IMR-90 (cell line): ENCODE results near the gene KDM2B. TPM values are rescaled to one million over a fixed set of nuclear protein-coding genes. Genes with fewer than 3 reads are reported as not detected.

ENCODE experiments used
- ATAC-seq: fragments of 200-7000 bp; cut with Tn5 transposase; 2 replicates; pipeline ENCODE4 v1.9.1; 2020; ENCODE audit warnings: low read depth, mild to moderate bottlenecking, moderate library complexity
- BruUV-seq: library from RNA; stranded (reverse); fragments of 400-500 nt; replicated peaks from 2 replicates; lab custom pipeline; 2021; lab: Mats Ljungman, UMichigan
- CTCF ChIA-PET: fragments of 300-600 bp; formaldehyde crosslinking; extraction: SDS; loops from one replicate; lab custom pipeline; 2021; ENCODE audit warnings: antibody characterized with exemption; lab: Yijun Ruan, JAX
- POLR2A ChIA-PET: fragments of 300-600 bp; sonication (Branson Sonifier 250); formaldehyde crosslinking; loops from one replicate; lab custom pipeline; 2022; ENCODE audit warnings: antibody characterized with exemption; ENCODE audit not compliant: unreplicated experiment; lab: Charles Lee
- DNase-seq: peaks from one replicate; pipeline ENCODE4 v3.0.0; 2013
- H2AFZ ChIP-seq: replicated peaks from 2 replicates; pipeline ENCODE3; 2013; ENCODE audit warnings: low read length, mild to moderate bottlenecking; ENCODE audit not compliant: poor library complexity
- H2AK5ac ChIP-seq: 2 replicates; pipeline ENCODE4 v1.6.1; 2013; ENCODE audit warnings: low read depth, low read length, inconsistent platforms
- H2AK9ac ChIP-seq: replicated peaks from 2 replicates; pipeline ENCODE3; 2013; ENCODE audit warnings: mild to moderate bottlenecking, low read depth, low read length, moderate library complexity; ENCODE audit not compliant: poor library complexity
- H2BK120ac ChIP-seq: 2 replicates; pipeline ENCODE4 v1.6.1; 2013; ENCODE audit warnings: low read depth, low read length, inconsistent platforms
- H2BK15ac ChIP-seq: 3 replicates; pipeline ENCODE4 v1.6.1; 2013; ENCODE audit warnings: low read depth, low read length, inconsistent platforms
- H2BK20ac ChIP-seq: 2 replicates; pipeline ENCODE4 v1.6.1; 2013; ENCODE audit warnings: low read depth, mild to moderate bottlenecking, inconsistent platforms, low read length, moderate library complexity
- H2BK5ac ChIP-seq: 2 replicates; pipeline ENCODE4 v1.6.1; 2013; ENCODE audit warnings: mild to moderate bottlenecking, low read depth, low read length, inconsistent platforms; ENCODE audit not compliant: poor library complexity, severe bottlenecking
- H3K14ac ChIP-seq: replicated peaks from 2 replicates; pipeline ENCODE4 v1.6.1; 2013; ENCODE audit warnings: low read depth, low read length, inconsistent platforms
- H3K18ac ChIP-seq: 2 replicates; pipeline ENCODE4 v1.6.1; 2013; ENCODE audit warnings: low read depth, low read length, control low read depth
- H3K23ac ChIP-seq: 2 replicates; pipeline ENCODE4 v1.6.1; 2013; ENCODE audit warnings: low read depth, low read length, inconsistent platforms
- H3K27ac ChIP-seq: 2 replicates; pipeline ENCODE4 v1.5.1; 2013; ENCODE audit warnings: mild to moderate bottlenecking, control low read depth, low read length; ENCODE audit not compliant: insufficient read depth
- H3K27me3 ChIP-seq: 2 replicates; pipeline ENCODE4 v1.6.1; 2013; ENCODE audit warnings: low read length; ENCODE audit not compliant: control insufficient read depth, insufficient read depth
- H3K36me3 ChIP-seq: 2 replicates; pipeline ENCODE4 v1.6.1; 2013; ENCODE audit warnings: low read length, mixed read lengths; ENCODE audit not compliant: control insufficient read depth, insufficient read depth
- H3K4ac ChIP-seq: 2 replicates; pipeline ENCODE4 v1.6.1; 2013; ENCODE audit warnings: low read depth, low read length, inconsistent platforms
- H3K4me1 ChIP-seq: 2 replicates; pipeline ENCODE4 v1.6.1; 2013; ENCODE audit warnings: low read length, mixed read lengths; ENCODE audit not compliant: control insufficient read depth, insufficient read depth
- H3K4me2 ChIP-seq: 2 replicates; pipeline ENCODE4 v1.6.1; 2013; ENCODE audit warnings: low read depth, mild to moderate bottlenecking, control low read depth, low read length, moderate library complexity
- H3K4me3 ChIP-seq: 2 replicates; pipeline ENCODE4 v1.5.1; 2013; ENCODE audit warnings: low read depth, mild to moderate bottlenecking, control low read depth, low read length, moderate library complexity; ENCODE audit not compliant: insufficient read depth
- H3K56ac ChIP-seq: 2 replicates; pipeline ENCODE4 v1.6.1; 2013; ENCODE audit warnings: low read length, inconsistent platforms; ENCODE audit not compliant: insufficient read depth; ENCODE audit errors: extremely low read depth
- H3K79me1 ChIP-seq, 2 experiments: 2 replicates each; pipeline ENCODE4 v1.6.1; 2013; ENCODE audit warnings: low read length in 2 of 2, inconsistent platforms in 1 of 2, low read depth in 1 of 2
- H3K9ac ChIP-seq: 2 replicates; pipeline ENCODE4 v1.6.1; 2013; ENCODE audit warnings: low read depth, low read length, control low read depth
- H3K9me1 ChIP-seq: 2 replicates; pipeline ENCODE4 v1.6.1; 2013; ENCODE audit warnings: low read length, inconsistent platforms; ENCODE audit not compliant: insufficient read depth
- H3K9me3 ChIP-seq: 2 replicates; pipeline ENCODE4 v1.6.1; 2013; ENCODE audit warnings: low read length; ENCODE audit not compliant: control insufficient read depth, insufficient read depth
- H4K20me1 ChIP-seq: 2 replicates; pipeline ENCODE4 v1.6.1; 2013; ENCODE audit warnings: low read length, inconsistent platforms; ENCODE audit not compliant: insufficient read depth
- H4K5ac ChIP-seq: 2 replicates; pipeline ENCODE4 v1.6.1; 2013; ENCODE audit warnings: mild to moderate bottlenecking, low read depth, low read length, control low read depth
- H4K8ac ChIP-seq, 2 experiments: 2 replicates each; pipeline ENCODE4 v1.6.1; 2013; ENCODE audit warnings: low read depth in 2 of 2, low read length in 2 of 2, control low read depth in 1 of 2, inconsistent platforms in 1 of 2
- H4K91ac ChIP-seq: 2 replicates; pipeline ENCODE4 v1.6.1; 2013; ENCODE audit warnings: low read depth, low read length, inconsistent platforms; ENCODE audit not compliant: insufficient read depth
- BHLHE40 ChIP-seq: fragments of 150-350 bp; IDR thresholded peaks from 2 replicates; pipeline ENCODE4 v1.6.1; 2016; ENCODE audit warnings: mild to moderate bottlenecking, low read depth, low read length
- CEBPB ChIP-seq: IDR thresholded peaks from 2 replicates; pipeline ENCODE4 v1.6.1; 2012; ENCODE audit warnings: low read depth, low read length, improper control_type of control experiment
- CHD1 ChIP-seq: IDR thresholded peaks from 2 replicates; pipeline ENCODE4 v1.6.1; 2012; ENCODE audit warnings: low read depth, low read length, improper control_type of control experiment
- FOS ChIP-seq: fragments of 150-350 bp; IDR thresholded peaks from 2 replicates; pipeline ENCODE4 v1.6.1; 2016; ENCODE audit warnings: low read depth, low read length
- MAFK ChIP-seq: IDR thresholded peaks from 2 replicates; pipeline ENCODE4 v1.6.1; 2012; ENCODE audit warnings: low read depth, low read length, improper control_type of control experiment
- MAZ ChIP-seq: IDR thresholded peaks from 2 replicates; pipeline ENCODE4 v1.6.1; 2012; ENCODE audit warnings: low read depth, mild to moderate bottlenecking, low read length, improper control_type of control experiment, moderate library complexity, borderline replicate concordance
- MXI1 ChIP-seq: IDR thresholded peaks from 2 replicates; pipeline ENCODE4 v1.6.1; 2012; ENCODE audit warnings: low read depth, mild to moderate bottlenecking, low read length, moderate library complexity, borderline replicate concordance
- NFE2L2 ChIP-seq: fragments of 150-350 bp; IDR thresholded peaks from 2 replicates; pipeline ENCODE4 v1.6.1; 2016; ENCODE audit warnings: low read depth, mild to moderate bottlenecking, low read length
- POLR2A ChIP-seq: IDR thresholded peaks from 2 replicates; pipeline ENCODE4 v1.6.1; 2012; ENCODE audit warnings: mild to moderate bottlenecking, low read depth, low read length
- RAD21 ChIP-seq: IDR thresholded peaks from 2 replicates; pipeline ENCODE4 v1.6.1; 2012; ENCODE audit warnings: low read length, improper control_type of control experiment
- RCOR1 ChIP-seq: IDR thresholded peaks from 2 replicates; pipeline ENCODE4 v1.6.1; 2012; ENCODE audit warnings: mild to moderate bottlenecking, low read length, improper control_type of control experiment; ENCODE audit not compliant: insufficient replicate concordance
- RFX5 ChIP-seq: IDR thresholded peaks from 2 replicates; pipeline ENCODE4 v1.8.0; 2012; ENCODE audit warnings: low read depth, mild to moderate bottlenecking, low read length, moderate library complexity
- SMC3 ChIP-seq: fragments of 150-350 bp; IDR thresholded peaks from 2 replicates; pipeline ENCODE4 v1.6.1; 2016; ENCODE audit warnings: low read depth, mild to moderate bottlenecking, antibody characterized with exemption, low read length, moderate library complexity
- WGBS, 2 experiments: methylation state at CpG; one replicate each; pipeline versions ENCODE4 v1.1.5 to v1.1.7; 2013; ENCODE audit warnings: missing lambda C conversion rate in 2 of 2; ENCODE audit not compliant: insufficient read length in 1 of 2; ENCODE audit errors: extremely low coverage in 2 of 2; 5-methylcytosine and 5-hydroxymethylcytosine counted together
- dilution Hi-C: fragments of 300-500 bp; cut with HindIII; formaldehyde crosslinking; loops from one replicate; pipeline ENCODE4 v1.14.3; 2018; ENCODE audit warnings: low sequenced_read_pairs; ENCODE audit not compliant: unreplicated experiment
- in situ Hi-C: fragments of 300-500 bp; cut with MboI; formaldehyde crosslinking; loops from 3 replicates; pipeline ENCODE4 v1.14.3; 2019; ENCODE audit warnings: low sequenced_read_pairs, inconsistent platforms, mixed read lengths
- intact Hi-C: fragments of 100-400 bp; cut with micrococcal nuclease; formaldehyde crosslinking; loops from 2 replicates; pipeline ENCODE4 v1.10.0; 2022
- polyA plus RNA-seq, 3 experiments: library from polyadenylated mRNA; depleted of rRNA; stranded (reverse); fragments of >200 nt; gene quantifications; 2 replicates each; pipeline ENCODE4 v1.2.3, GENCODE V29; 2012; ENCODE audit warnings: low replicate concordance in 1 of 3
- total RNA-seq: library from RNA; depleted of rRNA; stranded (reverse); fragments of >200 nt; gene quantifications from 2 replicates; pipeline ENCODE4 v1.2.3, GENCODE V29; 2012
- TF ChIP-seq, protein P1 (sequence below): conservative IDR thresholded peaks from 2 replicates; pipeline ENCODE4 v1.5.1; 2012; ENCODE audit warnings: mild to moderate bottlenecking, low read depth, low read length, improper control_type of control experiment
- TF ChIP-seq, protein P2 (sequence below): fragments of 150-350 bp; IDR thresholded peaks from 2 replicates; pipeline ENCODE4 v1.6.1; 2017; ENCODE audit warnings: mild to moderate bottlenecking, antibody characterized with exemption, low read length, low read depth

Gene KDM2B
- total and polyA plus RNA-seq, 2 of the 4 experiments (the other 2 are of a cell fraction), result 22.6 to 24.2 TPM

DNA sequence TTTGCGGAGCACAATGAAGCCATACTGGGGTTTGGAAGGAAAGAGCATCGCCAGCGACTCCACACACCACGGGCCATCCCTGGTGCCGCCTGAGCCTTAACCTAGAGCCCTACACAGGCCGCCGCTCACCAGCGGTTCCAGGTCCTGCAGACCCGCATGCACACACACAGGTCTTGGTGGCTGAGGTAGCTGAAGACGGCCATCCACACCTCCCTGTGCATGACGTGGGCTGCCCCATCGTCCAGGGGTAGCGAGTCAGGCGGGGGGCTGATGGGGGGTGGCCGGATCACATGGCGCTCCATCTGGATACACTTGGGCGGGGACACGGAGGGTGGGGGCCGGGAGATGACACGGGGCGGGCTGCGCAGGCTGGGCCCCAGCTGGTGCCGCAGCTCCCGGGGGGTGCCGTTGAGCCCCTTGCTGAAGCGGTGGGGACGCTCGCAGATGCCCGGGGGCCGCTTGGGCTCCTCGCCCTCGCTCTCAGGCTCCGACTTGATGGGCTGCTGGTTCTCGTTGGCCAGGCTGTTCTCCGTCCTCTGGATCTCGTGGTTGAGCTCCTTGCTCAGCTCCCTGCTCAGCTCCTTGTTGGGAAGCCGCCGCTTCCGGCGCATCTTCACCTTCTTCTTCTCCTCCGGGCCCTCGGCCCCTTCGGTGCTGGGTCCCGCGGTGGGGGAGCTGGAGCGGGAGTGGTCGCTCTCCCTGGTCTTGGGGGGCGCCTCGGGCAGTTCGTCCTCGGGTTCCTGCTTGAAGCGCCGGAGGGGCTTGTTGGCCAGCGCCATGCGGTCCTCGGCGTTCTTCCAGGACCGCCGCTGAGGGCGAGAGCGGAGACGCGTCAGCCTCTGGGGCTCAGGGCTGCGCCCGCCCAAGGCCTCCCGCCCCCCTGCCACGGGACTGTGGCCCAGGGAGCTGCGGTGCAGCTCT lies 138.5 kb downstream of the KDM2B start (continued):
- no peak for TF ChIP-seq MAFK
- no peak for TF ChIP-seq CEBPB

DNA sequence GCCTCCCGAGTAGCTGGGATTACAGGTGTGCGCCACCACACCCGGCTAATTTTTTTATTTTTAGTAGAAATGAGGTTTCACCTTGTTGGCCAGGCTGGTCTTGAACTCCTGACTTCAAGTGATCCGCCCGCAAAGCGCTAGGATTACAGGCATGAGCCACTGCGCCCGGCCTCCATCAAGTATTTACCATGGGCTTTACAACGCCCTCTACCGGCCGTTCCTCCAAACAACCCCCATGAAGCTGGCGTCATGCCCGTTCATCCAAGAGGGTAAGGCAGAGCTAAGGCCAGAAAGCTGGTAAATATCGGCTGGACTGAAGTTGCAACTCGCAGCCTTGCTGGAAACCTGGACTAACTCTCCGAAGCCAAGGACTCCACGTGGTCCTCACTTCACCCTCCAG lies 139.3 kb downstream of the KDM2B start:
- DNase-seq (no peak), ATAC-seq (no peak)
- peaks cover 3 to 34% of the 10 kb centered on the region in 2 experiments; a peak in 2 of 4 replicates for H3K79me1 ChIP-seq
- H4K91ac ChIP-seq, result no peak overlapping the region
- H3K9ac ChIP-seq, result no peak overlapping the region
- H2AK5ac ChIP-seq, result no peak overlapping the region
- H2AK9ac ChIP-seq, result no peak overlapping the region
- no peak overlapping the region for H3K14ac ChIP-seq
- no peak overlapping the region for H3K4ac ChIP-seq
- in situ Hi-C loops, result no loop called here
- H3K56ac ChIP-seq, result no peak overlapping the region
- CTCF ChIA-PET, result interaction anchor here (0.9 kb wide), 1 partner anchor 106 kb away, joined by 5 read pairs; no protein-coding TSS in a partner anchor
- no TSS peak for BruUV-seq
- no peak overlapping the region for H2BK120ac ChIP-seq
- H4K8ac ChIP-seq, result no peak overlapping the region
- no peak overlapping the region for H2BK15ac ChIP-seq
- H3K18ac ChIP-seq, result no peak overlapping the region
- no peak overlapping the region for H2BK5ac ChIP-seq
- no peak overlapping the region for H3K27ac ChIP-seq
- no peak overlapping the region for H2BK20ac ChIP-seq
- no peaks in the 10 kb centered on the region for H4K20me1 ChIP-seq
- no peaks in the 10 kb centered on the region for H3K27me3 ChIP-seq
- WGBS, 2 experiments, result 100% methylated on average over 5 of the region's 17 CpGs; no CpG with 5 or more reads in 1 of the 2 experiments
- H4K5ac ChIP-seq, result no peak overlapping the region
- no peak overlapping the region for H3K4me3 ChIP-seq
- H3K9me3 ChIP-seq, result no peaks in the 10 kb centered on the region
- H3K9me1 ChIP-seq, result 0 out of 2 replicates have a peak, but pooled peaks cover 7% of the 10 kb centered on the region
- dilution Hi-C loops, result no loop called here
- H3K4me1 ChIP-seq, result no peaks in the 10 kb centered on the region
- no peak overlapping the region for H2AFZ ChIP-seq
- H3K4me2 ChIP-seq, result no peak overlapping the region
- POLR2A ChIA-PET, result no interaction called here
- H3K36me3 ChIP-seq, result peaks cover 51% of the 10 kb centered on the region
- intact Hi-C loops, result no loop called here
- no peak overlapping the region for H3K23ac ChIP-seq
- TF ChIP-seq RAD21, result no peak
- no peak for TF ChIP-seq RFX5
- TF ChIP-seq, protein P1, sequence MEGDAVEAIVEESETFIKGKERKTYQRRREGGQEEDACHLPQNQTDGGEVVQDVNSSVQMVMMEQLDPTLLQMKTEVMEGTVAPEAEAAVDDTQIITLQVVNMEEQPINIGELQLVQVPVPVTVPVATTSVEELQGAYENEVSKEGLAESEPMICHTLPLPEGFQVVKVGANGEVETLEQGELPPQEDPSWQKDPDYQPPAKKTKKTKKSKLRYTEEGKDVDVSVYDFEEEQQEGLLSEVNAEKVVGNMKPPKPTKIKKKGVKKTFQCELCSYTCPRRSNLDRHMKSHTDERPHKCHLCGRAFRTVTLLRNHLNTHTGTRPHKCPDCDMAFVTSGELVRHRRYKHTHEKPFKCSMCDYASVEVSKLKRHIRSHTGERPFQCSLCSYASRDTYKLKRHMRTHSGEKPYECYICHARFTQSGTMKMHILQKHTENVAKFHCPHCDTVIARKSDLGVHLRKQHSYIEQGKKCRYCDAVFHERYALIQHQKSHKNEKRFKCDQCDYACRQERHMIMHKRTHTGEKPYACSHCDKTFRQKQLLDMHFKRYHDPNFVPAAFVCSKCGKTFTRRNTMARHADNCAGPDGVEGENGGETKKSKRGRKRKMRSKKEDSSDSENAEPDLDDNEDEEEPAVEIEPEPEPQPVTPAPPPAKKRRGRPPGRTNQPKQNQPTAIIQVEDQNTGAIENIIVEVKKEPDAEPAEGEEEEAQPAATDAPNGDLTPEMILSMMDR, result no peak
- TF ChIP-seq MAZ, result no peak
- no peak for TF ChIP-seq POLR2A
- TF ChIP-seq MXI1, result no peak
- no peak for TF ChIP-seq RCOR1
- no peak for TF ChIP-seq MAFK
- TF ChIP-seq NFE2L2, result no peak
- no peak for TF ChIP-seq FOS
- TF ChIP-seq BHLHE40, result no peak
- TF ChIP-seq SMC3, result no peak
- TF ChIP-seq, protein P2, sequence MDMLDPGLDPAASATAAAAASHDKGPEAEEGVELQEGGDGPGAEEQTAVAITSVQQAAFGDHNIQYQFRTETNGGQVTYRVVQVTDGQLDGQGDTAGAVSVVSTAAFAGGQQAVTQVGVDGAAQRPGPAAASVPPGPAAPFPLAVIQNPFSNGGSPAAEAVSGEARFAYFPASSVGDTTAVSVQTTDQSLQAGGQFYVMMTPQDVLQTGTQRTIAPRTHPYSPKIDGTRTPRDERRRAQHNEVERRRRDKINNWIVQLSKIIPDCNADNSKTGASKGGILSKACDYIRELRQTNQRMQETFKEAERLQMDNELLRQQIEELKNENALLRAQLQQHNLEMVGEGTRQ, result no peak
- TF ChIP-seq CHD1, result no peak
